Breast epithelium (tissue), 3 donors: ENCODE data around the gene CCNL2.

Experiments
- POLR2A ChIP-seq: fragments of 450-650 bp; IDR thresholded peaks from one replicate; pipeline ENCODE4 v1.6.1; 2016; ENCODE audit warnings: antibody characterized with exemption, mild to moderate bottlenecking, moderate library complexity
- POLR2AphosphoS5 ChIP-seq, 3 donors: sonication (generic); formaldehyde crosslinking; IDR thresholded peaks; one replicate each; pipeline ENCODE4 v1.6.1; 2017; ENCODE audit warnings: antibody characterized with exemption in 3 of 3
- TF ChIP-seq, protein P1 (sequence below), 3 donors: fragments of 450-650 bp; IDR thresholded peaks; one replicate each; pipeline ENCODE4 v1.5.1; 2016 to 2017; ENCODE audit warnings: antibody characterized with exemption in 3 of 3, mild to moderate bottlenecking in 3 of 3, moderate library complexity in 3 of 3

DNA sequence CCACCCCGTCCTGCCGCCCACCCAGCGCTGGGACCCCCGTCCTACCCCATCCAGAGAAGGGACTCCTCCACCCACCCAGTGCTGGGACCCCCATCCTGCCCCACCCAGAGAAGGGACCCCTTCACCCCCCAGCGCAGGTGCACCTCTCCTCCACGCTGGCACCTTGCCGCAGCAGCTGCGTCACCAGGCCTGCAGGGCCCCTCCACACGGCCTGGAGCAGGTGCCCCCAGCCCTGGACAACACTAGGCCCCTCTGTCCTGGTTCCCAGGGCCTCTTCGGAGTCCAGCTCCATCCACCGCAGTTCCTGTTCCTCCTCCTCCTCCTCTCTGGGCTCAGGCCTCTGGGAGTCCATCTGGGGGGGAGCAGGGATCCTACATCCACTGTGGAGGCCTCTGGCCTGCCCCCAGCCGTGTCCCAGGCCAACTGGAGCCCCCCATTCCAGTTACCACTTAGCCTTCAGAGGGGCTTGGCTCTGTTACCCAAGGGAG, 21.6 kb upstream of the CCNL2 start:
- TF ChIP-seq, protein P1, sequence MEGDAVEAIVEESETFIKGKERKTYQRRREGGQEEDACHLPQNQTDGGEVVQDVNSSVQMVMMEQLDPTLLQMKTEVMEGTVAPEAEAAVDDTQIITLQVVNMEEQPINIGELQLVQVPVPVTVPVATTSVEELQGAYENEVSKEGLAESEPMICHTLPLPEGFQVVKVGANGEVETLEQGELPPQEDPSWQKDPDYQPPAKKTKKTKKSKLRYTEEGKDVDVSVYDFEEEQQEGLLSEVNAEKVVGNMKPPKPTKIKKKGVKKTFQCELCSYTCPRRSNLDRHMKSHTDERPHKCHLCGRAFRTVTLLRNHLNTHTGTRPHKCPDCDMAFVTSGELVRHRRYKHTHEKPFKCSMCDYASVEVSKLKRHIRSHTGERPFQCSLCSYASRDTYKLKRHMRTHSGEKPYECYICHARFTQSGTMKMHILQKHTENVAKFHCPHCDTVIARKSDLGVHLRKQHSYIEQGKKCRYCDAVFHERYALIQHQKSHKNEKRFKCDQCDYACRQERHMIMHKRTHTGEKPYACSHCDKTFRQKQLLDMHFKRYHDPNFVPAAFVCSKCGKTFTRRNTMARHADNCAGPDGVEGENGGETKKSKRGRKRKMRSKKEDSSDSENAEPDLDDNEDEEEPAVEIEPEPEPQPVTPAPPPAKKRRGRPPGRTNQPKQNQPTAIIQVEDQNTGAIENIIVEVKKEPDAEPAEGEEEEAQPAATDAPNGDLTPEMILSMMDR (IDR thresholded peaks at IDR 0.05) = no peak
- TF ChIP-seq POLR2A (no peak), POLR2AphosphoS5 (IDR thresholded peaks at IDR 0.05) (no peak)
